ENCODE data around the gene LRRC14B. TPM values are rescaled to one million over a fixed set of nuclear protein-coding genes. Genes with fewer than 3 reads are reported as not detected.
"Not testable (repeated sequence)": the region's sequence is repeated elsewhere in the genome, so short reads cannot be mapped to it uniquely, and the experiment has no call there.

The LRRC14B gene
- total and polyA plus RNA-seq, 2 experiments from 2014 or later = not detected

DNA sequence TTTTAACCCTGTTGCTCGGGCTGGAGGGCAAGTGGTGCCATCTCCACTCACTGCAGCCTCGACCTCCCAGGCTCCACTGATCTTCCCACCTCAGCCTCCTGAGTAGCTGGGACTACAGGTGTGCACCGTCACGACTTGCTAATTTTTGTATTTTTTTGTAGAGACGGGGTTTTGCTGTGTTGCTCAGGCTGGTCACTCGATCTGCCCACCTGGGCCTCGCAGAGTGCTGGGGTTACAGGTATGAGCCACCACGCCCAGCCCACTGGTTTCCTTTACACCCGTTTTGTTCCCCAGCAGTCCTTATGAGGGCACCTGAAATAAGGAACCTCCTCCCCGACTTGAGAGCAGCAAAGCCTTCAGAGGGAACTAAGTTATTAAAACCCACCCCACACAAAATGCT, 24.8 kb downstream of the LRRC14B start:
- Mint-ChIP-seq H3K36me3 (ENCODE audit: low read depth) (peaks cover 28% of the 10 kb centered on the region), H3K4me1 (peaks cover 22% of the 10 kb centered on the region)
- DNase-seq (ENCODE audit: low spot score); H3K4me2 ChIP-seq; H3K27ac Mint-ChIP-seq; H3K27ac ChIP-seq (ENCODE audit: low read depth); ATAC-seq; H3K9me2 ChIP-seq (ENCODE audit: insufficient read depth); H3K27me3 Mint-ChIP-seq (ENCODE audit: insufficient read depth, low read depth, poor library complexity); H3K9me3 Mint-ChIP-seq; H3K27me3 ChIP-seq (ENCODE audit: insufficient read depth); H3K4me3 ChIP-seq; H2AFZ ChIP-seq; H3K36me3 ChIP-seq (ENCODE audit: insufficient read depth); H3K4me3 Mint-ChIP-seq; H3F3A ChIP-seq (replicated peaks; ENCODE audit: low read depth): not testable (repeated sequence)
- H3K4me1 ChIP-seq (ENCODE audit: insufficient read depth) = peaks cover 14% of the 10 kb centered on the region
- H3K79me2 ChIP-seq (replicated peaks; ENCODE audit: insufficient read depth) = peaks cover 39% of the 10 kb centered on the region
- peaks cover 20% of the 10 kb centered on the region for H4K20me1 ChIP-seq (replicated peaks; ENCODE audit: insufficient read depth)

DNA sequence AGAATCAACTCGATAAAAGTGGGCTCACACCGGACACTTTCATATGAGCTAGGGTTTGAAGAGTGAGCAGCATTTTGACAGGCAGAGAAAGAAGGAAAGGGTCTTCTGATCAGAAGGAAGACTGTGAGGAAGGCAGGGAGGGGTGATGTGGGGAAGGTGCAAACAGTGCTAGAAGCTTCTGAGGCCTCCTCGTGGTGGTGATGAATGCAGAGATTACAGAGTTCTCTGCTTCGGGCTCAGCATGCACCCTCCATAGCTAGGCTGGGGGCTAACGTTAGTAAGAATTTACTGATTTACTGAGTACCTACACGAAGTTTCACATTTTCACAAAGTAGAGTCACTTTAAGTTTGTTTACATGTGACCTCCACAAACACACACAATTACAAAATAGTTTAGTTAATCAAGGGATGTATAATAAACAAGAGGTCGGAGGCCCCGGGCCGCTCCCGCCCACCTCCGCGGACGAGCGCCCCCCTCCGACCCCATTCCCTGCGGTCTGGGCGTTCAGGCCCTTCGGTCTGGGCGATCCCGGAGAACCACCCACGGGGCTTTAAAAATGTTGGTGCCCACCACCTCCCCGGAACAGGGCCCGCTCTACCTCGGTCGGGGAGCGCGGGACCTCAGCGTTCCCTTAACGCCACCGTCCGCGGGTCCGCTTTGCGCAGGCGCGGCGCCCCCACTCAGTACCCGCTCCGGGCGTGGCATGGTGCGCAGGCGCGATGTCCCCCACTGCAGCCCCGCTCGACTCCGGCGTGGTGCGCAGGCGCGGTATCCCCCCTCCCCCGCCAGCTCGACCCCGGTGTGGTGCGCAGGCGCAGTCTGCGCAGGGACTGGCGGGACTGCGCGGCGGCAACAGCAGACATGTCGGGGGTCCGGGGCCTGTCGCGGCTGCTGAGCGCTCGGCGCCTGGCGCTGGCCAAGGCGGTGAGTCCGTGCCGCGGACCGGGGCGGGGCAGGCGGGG, 26.5 kb downstream of the LRRC14B start, which contains the start of the genes CCDC127 and SDHA:
Gene CCDC127, minus strand, starts transcription at position 660 of the 963 bp plus-strand sequence. CDS start 1,304 bp downstream, outside the sequence.
Gene SDHA, plus strand, starts transcription at position 827 of the 963 bp plus-strand sequence. Its CDS starts 36 bp downstream, at position 863.
- not testable (repeated sequence) for H3K9me3 Mint-ChIP-seq; H3F3A ChIP-seq (replicated peaks; ENCODE audit: low read depth); H3K36me3 ChIP-seq (ENCODE audit: insufficient read depth); H3K9me2 ChIP-seq (ENCODE audit: insufficient read depth); H3K27me3 Mint-ChIP-seq (ENCODE audit: insufficient read depth, low read depth, poor library complexity); H3K27me3 ChIP-seq (ENCODE audit: insufficient read depth)
- DNase-seq (ENCODE audit: low spot score) (peak; percentile 94), ATAC-seq (peak; percentile 82)
- H2AFZ ChIP-seq = peak within 1 kb of the TSS; percentile 80
- H3K36me3 Mint-ChIP-seq (ENCODE audit: low read depth) = peaks cover 28% of the 10 kb centered on the region
- TF ChIP-seq POLR2AphosphoS5 (IDR thresholded peaks at IDR 0.05; ENCODE audit: low read depth) = peak; percentile 91
- TF ChIP-seq, protein P1, sequence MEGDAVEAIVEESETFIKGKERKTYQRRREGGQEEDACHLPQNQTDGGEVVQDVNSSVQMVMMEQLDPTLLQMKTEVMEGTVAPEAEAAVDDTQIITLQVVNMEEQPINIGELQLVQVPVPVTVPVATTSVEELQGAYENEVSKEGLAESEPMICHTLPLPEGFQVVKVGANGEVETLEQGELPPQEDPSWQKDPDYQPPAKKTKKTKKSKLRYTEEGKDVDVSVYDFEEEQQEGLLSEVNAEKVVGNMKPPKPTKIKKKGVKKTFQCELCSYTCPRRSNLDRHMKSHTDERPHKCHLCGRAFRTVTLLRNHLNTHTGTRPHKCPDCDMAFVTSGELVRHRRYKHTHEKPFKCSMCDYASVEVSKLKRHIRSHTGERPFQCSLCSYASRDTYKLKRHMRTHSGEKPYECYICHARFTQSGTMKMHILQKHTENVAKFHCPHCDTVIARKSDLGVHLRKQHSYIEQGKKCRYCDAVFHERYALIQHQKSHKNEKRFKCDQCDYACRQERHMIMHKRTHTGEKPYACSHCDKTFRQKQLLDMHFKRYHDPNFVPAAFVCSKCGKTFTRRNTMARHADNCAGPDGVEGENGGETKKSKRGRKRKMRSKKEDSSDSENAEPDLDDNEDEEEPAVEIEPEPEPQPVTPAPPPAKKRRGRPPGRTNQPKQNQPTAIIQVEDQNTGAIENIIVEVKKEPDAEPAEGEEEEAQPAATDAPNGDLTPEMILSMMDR (conservative IDR thresholded peaks at IDR 0.05; ENCODE audit: low read depth in 2 of 2) = peak; percentile 53 to 66
- peaks cover 30% of the 10 kb centered on the region for H4K20me1 ChIP-seq (replicated peaks; ENCODE audit: insufficient read depth)
- H3K4me1 Mint-ChIP-seq = peaks cover 30% of the 10 kb centered on the region
- H3K27ac Mint-ChIP-seq = peak within 1 kb of the TSS; percentile 86
- peak within 1 kb of the TSS; percentile 76 for H3K4me2 ChIP-seq
- H3K4me3 ChIP-seq = peak within 1 kb of the TSS; percentile 84
- peaks cover 56% of the 10 kb centered on the region for H3K79me2 ChIP-seq (replicated peaks; ENCODE audit: insufficient read depth)
- peak within 1 kb of the TSS; percentile 81; the same call in 1 of the 2 replicates for H3K27ac ChIP-seq (ENCODE audit: low read depth)
- peak within 1 kb of the TSS; percentile 96 for H3K4me3 Mint-ChIP-seq
- peaks cover 24% of the 10 kb centered on the region for H3K4me1 ChIP-seq (ENCODE audit: insufficient read depth)

DNA sequence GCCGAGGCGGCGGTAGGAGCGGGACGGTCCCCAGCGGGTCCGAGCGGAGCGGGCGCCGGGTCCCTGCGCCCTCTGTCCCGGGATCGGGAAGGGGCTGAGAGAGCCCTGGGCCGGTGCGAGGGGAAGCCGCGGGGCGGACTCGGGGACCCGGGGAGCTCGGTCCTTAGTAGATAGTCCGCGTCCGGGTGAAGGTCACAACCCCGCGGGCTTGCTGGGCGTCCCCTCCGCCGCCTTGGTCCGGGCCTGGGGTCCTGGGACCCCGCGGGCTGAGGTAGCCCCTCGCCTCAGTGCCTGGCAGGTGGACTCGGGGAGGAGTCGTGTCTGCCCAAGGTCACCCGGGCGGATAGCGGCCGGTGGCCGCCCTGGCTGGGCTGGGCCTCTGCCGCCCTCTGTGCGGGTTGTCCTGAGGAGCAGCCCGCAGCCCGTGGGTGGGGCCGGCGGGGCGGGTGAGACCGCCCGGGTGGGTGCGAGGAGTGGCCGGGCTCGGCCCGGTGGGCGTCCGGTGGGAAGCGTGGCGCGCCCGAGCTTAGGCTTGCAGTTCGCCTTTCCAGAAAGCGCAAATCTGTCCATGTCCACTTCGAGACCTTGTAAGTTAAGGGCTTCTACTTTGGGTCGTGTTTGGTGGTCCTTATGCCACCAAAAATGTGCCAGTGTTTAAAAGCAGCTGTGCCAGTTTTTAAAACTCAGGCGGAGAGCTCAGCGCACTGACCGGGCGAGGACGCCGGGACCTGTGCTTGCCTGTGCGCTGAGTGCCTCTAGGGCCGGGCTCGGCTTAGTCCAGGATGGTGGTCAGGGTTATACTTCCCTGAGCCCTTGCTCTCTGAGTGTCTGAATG, 27.4 kb downstream of the LRRC14B start:
- peaks cover 9% of the 10 kb centered on the region for H3K27me3 Mint-ChIP-seq (ENCODE audit: insufficient read depth, low read depth, poor library complexity)
- Histone ChIP-seq H2AFZ (no peak overlapping the region), H3K27me3 (ENCODE audit: insufficient read depth) (no peaks in the 10 kb centered on the region), H4K20me1 (replicated peaks; ENCODE audit: insufficient read depth) (peaks cover 32% of the 10 kb centered on the region), H3K9me2 (ENCODE audit: insufficient read depth) (no peaks in the 10 kb centered on the region), H3K4me2 (peak overlapping the region; percentile 76), H3K79me2 (replicated peaks; ENCODE audit: insufficient read depth) (peaks cover 63% of the 10 kb centered on the region), H3K4me3 (peak overlapping the region; percentile 84), H3K4me1 (ENCODE audit: insufficient read depth) (peaks cover 24% of the 10 kb centered on the region), H3F3A (replicated peaks; ENCODE audit: low read depth) (no peaks in the 10 kb centered on the region), H3K36me3 (ENCODE audit: insufficient read depth) (0 out of 2 replicates have a peak, but pooled peaks cover 2% of the 10 kb centered on the region), H3K27ac (ENCODE audit: low read depth) (no peak overlapping the region)
- H3K4me1 Mint-ChIP-seq = peaks cover 30% of the 10 kb centered on the region
- no peak overlapping the region for H3K27ac Mint-ChIP-seq
- H3K36me3 Mint-ChIP-seq (ENCODE audit: low read depth) = peaks cover 28% of the 10 kb centered on the region
- ATAC-seq (peak; percentile 77), DNase-seq (ENCODE audit: low spot score) (peak; percentile 62)
- no peaks in the 10 kb centered on the region; the same call in 2 of the 3 replicates for H3K9me3 Mint-ChIP-seq
- H3K4me3 Mint-ChIP-seq = peak overlapping the region; percentile 96
- TF ChIP-seq, protein P1 (conservative IDR thresholded peaks at IDR 0.05; ENCODE audit: low read depth in 2 of 2) = no peak
- TF ChIP-seq ZNF114 (CRISPR knock-in tag; IDR thresholded peaks at IDR 0.05) = no peak
- TF ChIP-seq, protein P2, sequence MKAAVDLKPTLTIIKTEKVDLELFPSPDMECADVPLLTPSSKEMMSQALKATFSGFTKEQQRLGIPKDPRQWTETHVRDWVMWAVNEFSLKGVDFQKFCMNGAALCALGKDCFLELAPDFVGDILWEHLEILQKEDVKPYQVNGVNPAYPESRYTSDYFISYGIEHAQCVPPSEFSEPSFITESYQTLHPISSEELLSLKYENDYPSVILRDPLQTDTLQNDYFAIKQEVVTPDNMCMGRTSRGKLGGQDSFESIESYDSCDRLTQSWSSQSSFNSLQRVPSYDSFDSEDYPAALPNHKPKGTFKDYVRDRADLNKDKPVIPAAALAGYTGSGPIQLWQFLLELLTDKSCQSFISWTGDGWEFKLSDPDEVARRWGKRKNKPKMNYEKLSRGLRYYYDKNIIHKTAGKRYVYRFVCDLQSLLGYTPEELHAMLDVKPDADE (IDR thresholded peaks at IDR 0.05) = no peak
- no peak for TF ChIP-seq CREB1 (CRISPR knock-in tag; IDR thresholded peaks at IDR 0.05; ENCODE audit: low read depth)
- TF ChIP-seq JUNB (IDR thresholded peaks at IDR 0.05; ENCODE audit: unreplicated experiment) = no peak
- TF ChIP-seq ZNF331 (CRISPR knock-in tag; IDR thresholded peaks at IDR 0.05; ENCODE audit: low read depth) = no peak
- no peak for TF ChIP-seq STAT1 (IDR thresholded peaks at IDR 0.05; ENCODE audit: unreplicated experiment)
- no peak for TF ChIP-seq EZH2phosphoT487 (IDR thresholded peaks at IDR 0.05; ENCODE audit: unreplicated experiment)
- no peak for TF ChIP-seq POLR2AphosphoS5 (IDR thresholded peaks at IDR 0.05; ENCODE audit: low read depth)

Data from GM23338 (cell line).